Subcutaneous abdominal adipose tissue (tissue), 5 donors: ENCODE measurements around the gene ERBB2.
A peak's percentile ranks its signal among the peaks of the same experiment; 100 is the strongest.
"Not testable (repeated sequence)": the region's sequence is repeated elsewhere in the genome, so short reads cannot be mapped to it uniquely, and the experiment has no call there.

Experiments
- H3K27ac ChIP-seq: one replicate; pipeline ENCODE4 v1.7.0; 2013; ENCODE audit warnings: low read depth, mild to moderate bottlenecking, inconsistent platforms, low read length, moderate library complexity
- H3K27me3 ChIP-seq, 5 donors: one replicate each; pipeline ENCODE4 v1.7.0; 2013; ENCODE audit warnings: low read length in 5 of 5, inconsistent platforms in 1 of 5; ENCODE audit not compliant: control insufficient read depth in 5 of 5, insufficient read depth in 4 of 5
- H3K36me3 ChIP-seq, 5 donors: one replicate each; pipeline ENCODE4 v1.7.0; 2013; ENCODE audit warnings: low read length in 5 of 5; ENCODE audit not compliant: control insufficient read depth in 5 of 5, insufficient read depth in 5 of 5
- H3K4me1 ChIP-seq, 5 donors: one replicate each; pipeline ENCODE4 v1.7.0; 2013; ENCODE audit warnings: low read length in 5 of 5, mild to moderate bottlenecking in 3 of 5, moderate library complexity in 1 of 5; ENCODE audit not compliant: control insufficient read depth in 5 of 5, insufficient read depth in 5 of 5
- H3K4me3 ChIP-seq, 5 donors: one replicate each; pipeline ENCODE4 v1.7.0; 2013; ENCODE audit warnings: low read length in 5 of 5, low read depth in 1 of 5
- H3K9ac ChIP-seq, 5 donors: one replicate each; pipeline ENCODE4 v1.7.0; 2013; ENCODE audit warnings: low read length in 5 of 5, mild to moderate bottlenecking in 4 of 5, moderate library complexity in 3 of 5
- H3K9me3 ChIP-seq, 5 donors: one replicate each; pipeline ENCODE4 v1.7.0; 2013; ENCODE audit warnings: low read length in 5 of 5; ENCODE audit not compliant: control insufficient read depth in 5 of 5
- donor health status: healthy.
- donor health status: healthy.
- donor health status: healthy.
- donor health status: healthy.
- donor health status: healthy.

ERBB2 gene

DNA sequence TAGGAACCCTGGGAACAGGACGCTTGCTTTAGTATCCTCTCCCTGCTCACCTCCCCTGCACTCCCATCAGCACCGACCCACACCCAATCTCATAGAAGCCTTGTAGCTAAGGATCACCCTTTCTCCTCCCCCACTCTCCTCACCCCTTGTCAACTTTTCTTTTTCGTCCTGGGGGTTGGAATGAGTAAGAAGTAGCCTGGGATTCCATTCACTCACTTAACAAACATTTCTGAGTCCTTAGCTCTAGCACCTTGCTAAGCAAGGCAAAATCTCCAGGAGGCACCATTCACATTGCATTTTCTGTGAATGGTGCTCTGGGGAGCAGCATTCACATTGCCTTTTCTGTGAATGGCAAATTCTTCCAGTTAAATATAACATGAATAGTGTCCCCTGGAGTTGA lies 10.9 kb upstream of the ERBB2 start:
- H3K9ac ChIP-seq = no peak overlapping the region
- H3K4me1 ChIP-seq = peaks cover 2 to 18% (median 14%) of the 10 kb centered on the region in 5 donors

DNA sequence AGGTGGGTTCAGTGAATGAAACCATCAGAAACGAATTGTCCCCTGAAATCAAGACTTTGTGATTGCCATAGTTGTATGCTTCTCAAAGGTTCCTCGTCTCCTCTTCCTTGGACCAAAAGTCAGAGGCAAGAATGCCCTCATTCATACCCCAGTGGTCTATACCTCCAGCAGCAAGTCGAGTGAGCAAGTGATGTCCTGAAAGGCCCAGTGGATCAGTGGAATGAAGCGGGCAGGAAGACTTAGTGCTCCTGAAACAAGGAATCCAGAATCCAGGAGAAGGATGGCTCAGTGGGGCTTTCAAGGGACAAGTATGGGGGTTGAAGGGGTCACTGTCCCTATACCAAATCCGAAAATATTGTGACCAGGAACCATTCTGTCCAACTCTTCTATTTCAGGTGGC lies 5.3 kb upstream of the ERBB2 start:
- Histone ChIP-seq H3K27ac (no peak overlapping the region), H3K36me3 (peaks cover 0 to 5% (median 3%) of the 10 kb centered on the region in 5 donors), H3K4me1 (peaks cover 0 to 4% (median 3%) of the 10 kb centered on the region in 5 donors), H3K9me3 (no peaks in the 10 kb centered on the region), H3K9ac (no peak overlapping the region), H3K27me3 (peaks cover 0 to 10% (median under 1%) of the 10 kb centered on the region in 5 donors), H3K4me3 (no peak overlapping the region)

More for the DNA sequence above, 10.9 kb upstream of the ERBB2 start:
- Histone ChIP-seq H3K4me3 (peak overlapping the region; percentile 71 to 99 (median 95)), H3K9me3 (no peaks in the 10 kb centered on the region), H3K27ac (no peak overlapping the region), H3K27me3 (no peaks in the 10 kb centered on the region), H3K36me3 (peaks cover 0 to 16% (median 12%) of the 10 kb centered on the region in 5 donors)

DNA sequence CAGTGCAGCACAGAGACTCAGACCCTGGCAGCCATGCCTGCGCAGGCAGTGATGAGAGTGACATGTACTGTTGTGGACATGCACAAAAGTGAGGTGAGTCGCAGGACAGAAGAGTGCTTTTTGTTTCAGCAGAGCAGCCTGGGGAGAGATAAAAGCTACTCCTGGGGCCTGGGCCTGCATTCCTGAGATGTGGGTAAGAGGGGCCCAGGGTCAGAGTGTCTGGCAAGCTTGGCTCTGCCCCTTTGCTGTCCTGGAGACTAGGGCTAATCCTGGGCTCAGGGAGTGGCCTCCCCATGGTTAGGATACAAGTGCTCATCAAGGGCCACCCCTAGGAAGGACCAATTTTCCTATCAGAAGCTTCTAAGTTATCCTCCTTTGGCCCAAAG lies 4.8 kb upstream of the ERBB2 start:
- Histone ChIP-seq H3K9ac (no peak overlapping the region), H3K27ac (no peak overlapping the region), H3K36me3 (peaks cover 0 to 5% (median 3%) of the 10 kb centered on the region in 5 donors), H3K4me1 (peaks cover 0 to 6% (median 5%) of the 10 kb centered on the region in 5 donors), H3K9me3 (no peaks in the 10 kb centered on the region), H3K4me3 (no peak overlapping the region), H3K27me3 (peaks cover 0 to 10% (median 2%) of the 10 kb centered on the region in 5 donors)

DNA sequence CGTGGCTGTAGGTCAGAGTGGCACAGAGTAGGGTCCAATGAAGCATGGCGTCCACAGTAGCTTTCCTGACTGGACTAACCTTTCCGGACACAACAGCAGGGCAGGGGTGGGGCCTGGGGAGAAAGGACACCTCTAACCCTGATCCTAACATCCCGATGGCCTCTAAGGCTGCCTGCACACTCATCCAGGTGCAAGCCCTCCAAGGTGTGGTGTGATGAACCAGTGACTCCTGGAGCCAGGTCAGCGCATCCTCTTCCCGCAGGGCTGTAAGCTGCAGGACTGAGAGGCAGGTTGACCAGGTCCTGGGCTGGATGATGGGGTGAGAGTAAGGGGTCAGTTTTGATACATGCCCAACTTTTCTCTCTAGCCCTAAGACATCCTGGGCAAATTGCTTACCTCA lies 3.1 kb upstream of the ERBB2 start:
- H3K36me3 ChIP-seq = peaks cover 0 to 5% (median 3%) of the 10 kb centered on the region in 5 donors
- no peak overlapping the region for H3K4me3 ChIP-seq
- H3K27me3 ChIP-seq = peaks cover 0 to 16% (median 7%) of the 10 kb centered on the region in 5 donors
- peaks cover 0 to 15% (median 13%) of the 10 kb centered on the region in 5 donors for H3K4me1 ChIP-seq
- H3K27ac ChIP-seq = no peak overlapping the region
- H3K9me3 ChIP-seq = no peaks in the 10 kb centered on the region
- no peak overlapping the region for H3K9ac ChIP-seq

DNA sequence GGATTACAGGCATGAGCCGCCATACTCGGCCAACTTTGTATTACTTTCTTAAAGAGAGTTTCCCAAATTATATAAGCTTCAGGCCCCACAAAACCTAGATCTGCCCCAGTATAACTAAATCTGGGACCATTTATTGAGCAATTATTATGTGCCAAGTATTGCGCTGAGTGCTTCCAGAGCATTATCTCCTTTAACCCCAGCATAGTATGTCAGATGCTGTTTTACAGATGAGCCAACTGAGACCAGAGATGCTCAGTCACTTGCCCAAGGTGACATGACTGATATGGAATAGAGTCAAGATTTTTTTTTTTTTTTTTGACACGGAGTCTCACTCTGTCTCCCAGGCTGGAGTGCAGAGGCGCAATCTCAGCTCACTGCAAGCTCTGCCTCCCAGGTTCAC lies 1.9 kb upstream of the ERBB2 start:
- Histone ChIP-seq H3K9me3 (no peaks in the 10 kb centered on the region), H3K4me3 (no peak overlapping the region), H3K27ac (no peak overlapping the region), H3K4me1 (peaks cover 0 to 15% (median 13%) of the 10 kb centered on the region in 5 donors), H3K9ac (no peak overlapping the region), H3K27me3 (peaks cover 0 to 16% (median 8%) of the 10 kb centered on the region in 5 donors), H3K36me3 (peaks cover 0 to 5% (median 3%) of the 10 kb centered on the region in 5 donors)

DNA sequence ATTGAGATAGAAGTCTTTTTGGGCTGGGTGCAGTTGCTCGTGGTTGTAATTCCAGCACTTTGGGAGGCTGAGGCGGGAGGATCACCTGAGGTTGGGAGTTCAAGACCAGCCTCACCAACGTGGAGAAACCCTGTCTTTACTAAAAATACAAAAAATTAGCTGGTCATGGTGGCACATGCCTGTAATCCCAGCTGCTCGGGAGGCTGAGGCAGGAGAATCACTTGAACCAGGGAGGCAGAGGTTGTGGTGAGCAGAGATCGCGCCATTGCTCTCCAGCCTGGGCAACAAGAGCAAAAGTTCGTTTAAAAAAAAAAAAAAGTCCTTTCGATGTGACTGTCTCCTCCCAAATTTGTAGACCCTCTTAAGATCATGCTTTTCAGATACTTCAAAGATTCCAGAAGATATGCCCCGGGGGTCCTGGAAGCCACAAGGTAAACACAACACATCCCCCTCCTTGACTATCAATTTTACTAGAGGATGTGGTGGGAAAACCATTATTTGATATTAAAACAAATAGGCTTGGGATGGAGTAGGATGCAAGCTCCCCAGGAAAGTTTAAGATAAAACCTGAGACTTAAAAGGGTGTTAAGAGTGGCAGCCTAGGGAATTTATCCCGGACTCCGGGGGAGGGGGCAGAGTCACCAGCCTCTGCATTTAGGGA lies 577 bp upstream of the ERBB2 start:
- Histone ChIP-seq H3K27me3 (peaks cover 0 to 16% (median 8%) of the 10 kb centered on the region in 5 donors), H3K4me3 (peak overlapping the region; percentile 46 to 66 (median 62)), H3K4me1 (peaks cover 0 to 15% (median 13%) of the 10 kb centered on the region in 5 donors), H3K9ac (peak overlapping the region in 4 of 5 donors; percentile 33 to 63 (median 52))
- H3K36me3 ChIP-seq, H3K27ac ChIP-seq, H3K9me3 ChIP-seq: not testable (repeated sequence)

DNA sequence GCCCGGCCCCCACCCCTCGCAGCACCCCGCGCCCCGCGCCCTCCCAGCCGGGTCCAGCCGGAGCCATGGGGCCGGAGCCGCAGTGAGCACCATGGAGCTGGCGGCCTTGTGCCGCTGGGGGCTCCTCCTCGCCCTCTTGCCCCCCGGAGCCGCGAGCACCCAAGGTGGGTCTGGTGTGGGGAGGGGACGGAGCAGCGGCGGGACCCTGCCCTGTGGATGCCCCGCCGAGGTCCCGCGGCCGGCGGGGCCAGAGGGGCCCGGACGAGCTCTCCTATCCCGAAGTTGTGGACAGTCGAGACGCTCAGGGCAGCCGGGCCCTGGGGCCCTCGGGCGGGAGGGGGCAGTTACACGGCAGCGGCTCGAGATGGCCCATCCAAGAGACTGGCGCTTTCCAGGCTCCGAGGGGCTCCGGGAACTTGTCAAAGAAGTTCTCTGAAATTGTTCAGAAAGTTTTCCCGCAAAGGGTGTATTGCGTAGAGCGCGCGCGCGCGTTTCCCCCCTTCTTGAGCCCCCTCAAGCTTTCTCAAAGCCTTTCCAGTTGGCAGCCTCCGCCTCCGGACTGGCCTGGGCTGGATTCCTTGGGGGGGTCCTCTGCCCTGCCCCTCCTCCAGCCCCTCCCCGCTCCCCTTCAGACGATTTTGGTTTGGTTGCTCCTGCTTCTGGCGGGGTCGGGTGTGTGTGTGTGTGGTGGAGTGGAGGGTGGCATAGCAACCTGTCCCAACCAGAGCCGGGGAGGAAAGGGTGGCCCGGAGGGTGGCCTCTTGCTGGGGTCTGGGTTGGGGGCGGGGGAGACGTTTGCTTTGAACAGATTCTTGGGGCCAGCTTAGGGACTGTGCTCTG lies 504 bp downstream of the ERBB2 start:
- H3K27ac ChIP-seq = no peak overlapping the region
- peaks cover 0 to 15% (median 13%) of the 10 kb centered on the region in 5 donors for H3K4me1 ChIP-seq
- H3K36me3 ChIP-seq = peaks cover 0 to under 1% (median 0%) of the 10 kb centered on the region in 5 donors
- H3K9ac ChIP-seq = peak overlapping the region in 4 of 5 donors; percentile 2 to 64 (median 58)
- peak overlapping the region in 4 of 5 donors; percentile 62 to 66 (median 64) for H3K4me3 ChIP-seq
- H3K27me3 ChIP-seq = peaks cover 0 to 16% (median 8%) of the 10 kb centered on the region in 5 donors
- H3K9me3 ChIP-seq = no peaks in the 10 kb centered on the region

DNA sequence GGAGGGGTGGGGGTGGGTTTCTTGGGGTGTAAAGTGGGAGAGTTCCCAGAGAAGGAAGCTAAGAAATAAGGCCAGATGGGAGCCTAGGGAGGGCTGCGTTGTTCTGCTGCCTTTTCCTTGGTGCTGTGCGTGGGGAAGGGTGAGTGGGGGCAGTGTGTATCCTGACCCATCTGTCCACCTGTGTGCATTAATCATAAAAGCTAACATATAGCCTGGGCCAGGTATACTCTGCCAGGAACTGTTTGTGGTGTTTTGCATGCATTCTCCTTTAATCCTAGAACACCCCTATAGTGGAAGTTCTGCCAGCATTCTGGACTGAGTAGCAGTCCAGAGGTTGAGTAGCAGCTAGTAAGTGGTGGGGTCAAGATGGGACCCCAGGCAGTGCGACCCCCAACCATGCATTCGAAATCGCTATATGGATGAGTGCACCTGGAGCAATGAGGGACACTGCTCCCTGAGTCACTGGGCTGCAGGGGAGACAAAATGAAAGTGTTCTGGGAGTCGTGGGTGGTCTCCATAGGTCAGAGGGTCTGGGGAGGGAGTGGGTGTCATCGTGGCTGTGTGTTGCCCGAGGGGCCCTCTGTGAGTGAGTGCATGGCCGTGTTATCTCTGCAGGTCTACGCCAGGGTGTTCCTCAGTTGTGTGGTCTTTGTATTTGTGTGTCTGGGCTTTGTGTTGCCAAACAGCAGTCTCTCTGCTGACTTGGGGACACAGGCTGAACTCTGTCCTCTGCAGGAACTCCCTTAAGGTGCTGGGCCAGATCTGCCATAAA lies 1.3 kb downstream of the ERBB2 start:
- H3K27me3 ChIP-seq = peaks cover 0 to 16% (median 8%) of the 10 kb centered on the region in 5 donors
- peaks cover 0 to 15% (median 13%) of the 10 kb centered on the region in 5 donors for H3K4me1 ChIP-seq
- no peaks in the 10 kb centered on the region for H3K36me3 ChIP-seq
- peak overlapping the region in 1 of 5 donors; percentile 21 for H3K9ac ChIP-seq
- H3K9me3 ChIP-seq = no peaks in the 10 kb centered on the region
- H3K4me3 ChIP-seq = peak overlapping the region in 2 of 5 donors; percentile 42 to 62
- H3K27ac ChIP-seq = no peak overlapping the region

DNA sequence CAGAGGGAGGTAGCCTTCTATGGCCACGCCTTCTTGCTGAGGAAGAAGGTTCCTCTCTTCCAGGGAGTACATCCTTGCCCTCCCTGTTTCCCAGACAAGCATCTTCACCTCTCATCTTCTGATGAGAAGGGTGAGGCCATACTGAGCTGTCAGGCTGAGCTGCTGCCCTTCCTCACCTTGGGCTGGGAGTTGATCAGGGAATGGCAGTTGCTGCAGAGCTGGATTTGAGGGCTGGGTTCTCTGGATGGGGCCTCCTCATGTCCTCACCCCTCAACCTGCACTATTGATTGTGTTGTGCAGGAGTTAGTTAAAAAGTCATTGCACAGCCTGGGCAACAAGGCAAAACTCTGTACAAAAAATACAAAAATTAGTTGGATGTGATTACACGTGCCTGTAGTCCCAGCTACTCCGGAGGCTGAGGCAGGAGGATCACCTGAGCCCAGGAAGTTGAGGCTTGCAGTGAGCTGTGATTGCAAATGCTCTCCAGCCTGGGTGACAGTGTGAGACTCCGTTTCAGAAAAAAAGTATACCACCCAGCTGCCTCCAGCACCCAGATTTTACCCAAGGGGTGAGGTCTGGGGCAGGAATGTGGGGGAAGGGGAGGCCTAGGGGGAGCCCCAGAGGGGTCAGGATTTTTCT lies 2.0 kb downstream of the ERBB2 start:
- Histone ChIP-seq H3K27me3 (peaks cover 0 to 13% (median 8%) of the 10 kb centered on the region in 5 donors), H3K9ac (no peak overlapping the region), H3K27ac (no peak overlapping the region), H3K4me1 (peaks cover 0 to 15% (median 13%) of the 10 kb centered on the region in 5 donors), H3K9me3 (no peaks in the 10 kb centered on the region), H3K36me3 (peaks cover 0 to 2% (median under 1%) of the 10 kb centered on the region in 5 donors), H3K4me3 (peak overlapping the region in 1 of 5 donors; percentile 6)
